H1 (cell line): ENCODE measurements around the gene SSB. TPM values are rescaled to one million over a fixed set of nuclear protein-coding genes. Genes with fewer than 3 reads are reported as not detected.

ENCODE experiments used
- NRF1 ChIP-seq: IDR thresholded peaks from 2 replicates; pipeline ENCODE4 v1.6.1; 2011; ENCODE audit warnings: mild to moderate bottlenecking, low read depth, low read length, improper control_type of control experiment
- SP4 ChIP-seq: IDR thresholded peaks from 2 replicates; pipeline ENCODE4 v1.6.1; 2012; ENCODE audit warnings: low read length, inconsistent platforms
- polyA plus RNA-seq, 7 experiments: library from polyadenylated mRNA; depleted of rRNA in 3 of 7; stranded (reverse) in 5 of 7; unstranded in 2 of 7; fragments of >200 nt in 5 of 7; fragments of 200-250 nt in 2 of 7; gene quantifications; 1 replicate in 5 of 7; 2 replicates in 1 of 7; 4 replicates in 1 of 7; pipeline versions ENCODE4 v1.2.1 to v1.2.3, GENCODE V29; 2011 to 2013; ENCODE audit warnings: missing spikeins in 2 of 7, mixed read lengths in 2 of 7
- total RNA-seq: library from RNA; stranded (reverse); fragmentation: NEBNext Ultra II Directional; extraction: Animal tissue kit (Norgen Biotek cat#: 25700); gene quantifications from 2 replicates; pipeline ENCODE4 v1.2.1, GENCODE V29; 2021
- TF ChIP-seq, protein P1 (sequence below): IDR thresholded peaks from 2 replicates; pipeline ENCODE4 v1.6.1; 2012; ENCODE audit warnings: low read length, inconsistent platforms

SSB gene
- total and polyA plus RNA-seq, 2 of the 8 experiments (the other 6 are each of a cell fraction or from before 2014, with no cell fraction given): 60.8 to 270 TPM

DNA sequence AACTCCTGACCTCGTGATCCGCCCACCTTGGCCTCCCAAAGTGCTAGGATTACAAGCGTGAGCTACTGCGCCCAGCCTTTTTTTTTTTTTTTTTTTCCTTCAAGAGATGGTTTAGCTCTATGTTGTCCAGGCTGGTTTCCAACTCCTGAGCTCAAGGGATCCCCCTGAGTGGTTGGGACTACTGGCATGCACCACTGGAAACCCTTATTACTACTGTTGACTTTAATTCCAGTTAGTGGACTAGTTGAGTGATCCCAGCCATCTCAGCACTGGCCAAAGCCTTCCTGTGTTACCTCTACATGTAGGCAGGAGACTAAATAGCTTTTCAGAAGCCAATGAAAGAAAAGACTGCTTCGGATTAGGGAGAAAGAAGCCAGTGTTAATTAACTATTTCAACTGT lies 8.1 kb upstream of the SSB start (continued):
- TF ChIP-seq SP4 (no peak), NRF1 (no peak)
- TF ChIP-seq, protein P1, sequence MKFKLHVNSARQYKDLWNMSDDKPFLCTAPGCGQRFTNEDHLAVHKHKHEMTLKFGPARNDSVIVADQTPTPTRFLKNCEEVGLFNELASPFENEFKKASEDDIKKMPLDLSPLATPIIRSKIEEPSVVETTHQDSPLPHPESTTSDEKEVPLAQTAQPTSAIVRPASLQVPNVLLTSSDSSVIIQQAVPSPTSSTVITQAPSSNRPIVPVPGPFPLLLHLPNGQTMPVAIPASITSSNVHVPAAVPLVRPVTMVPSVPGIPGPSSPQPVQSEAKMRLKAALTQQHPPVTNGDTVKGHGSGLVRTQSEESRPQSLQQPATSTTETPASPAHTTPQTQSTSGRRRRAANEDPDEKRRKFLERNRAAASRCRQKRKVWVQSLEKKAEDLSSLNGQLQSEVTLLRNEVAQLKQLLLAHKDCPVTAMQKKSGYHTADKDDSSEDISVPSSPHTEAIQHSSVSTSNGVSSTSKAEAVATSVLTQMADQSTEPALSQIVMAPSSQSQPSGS: no peak
